Fibroblast of the aortic adventitia (primary cell): ENCODE data around the gene COL9A3. TPM values are rescaled to one million over a fixed set of nuclear protein-coding genes. Genes with fewer than 3 reads are reported as not detected.

ENCODE experiments used
- DNase-seq: peaks from one replicate; pipeline ENCODE4 v3.0.0-alpha.2; 2010; ENCODE audit warnings: low read depth
- H3K4me3 ChIP-seq: 2 replicates; pipeline ENCODE4 v1.5.1; 2011; ENCODE audit warnings: low read depth, mild to moderate bottlenecking, control low read depth, low read length, moderate library complexity
- CTCF ChIP-seq: IDR thresholded peaks from 2 replicates; pipeline ENCODE4 v1.5.1; 2011; ENCODE audit warnings: mild to moderate bottlenecking, low read length, control low read depth, inconsistent platforms; ENCODE audit not compliant: insufficient read depth
- total RNA-seq: library from RNA; depleted of rRNA; stranded (reverse); fragments of >200 nt; gene quantifications from 2 replicates; pipeline ENCODE4 v1.2.3, GENCODE V29; 2012; ENCODE audit warnings: low replicate concordance

COL9A3 gene
- total RNA-seq, 1 donor, result 0.36 TPM

- DNase-seq, result no peak
- H3K4me3 ChIP-seq, result no peak overlapping the region
- TF ChIP-seq CTCF, result no peak
Measured at GRCh38 chr20:62812181-62812906, 4.5 kb upstream of the COL9A3 start.

DNA sequence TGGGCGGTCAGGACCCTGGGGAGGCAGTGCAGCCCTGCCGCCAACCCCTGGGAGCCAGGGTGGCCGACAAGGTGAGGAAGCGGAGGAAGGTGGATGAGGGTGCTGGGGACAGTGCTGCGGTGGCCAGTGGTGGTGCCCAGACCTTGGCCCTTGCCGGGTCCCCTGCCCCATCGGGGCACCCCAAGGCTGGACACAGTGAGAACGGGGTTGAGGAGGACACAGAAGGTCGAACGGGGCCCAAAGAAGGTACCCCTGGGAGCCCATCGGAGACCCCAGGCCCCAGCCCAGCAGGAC lies 4.0 kb upstream of the COL9A3 start:
- DNase-seq, result no peak
- H3K4me3 ChIP-seq, result no peak overlapping the region
- no peak for TF ChIP-seq CTCF

GRCh38 chr20:62813588-62813987 lies 3.3 kb upstream of the COL9A3 start:
- H3K4me3 ChIP-seq, result no peak overlapping the region
- TF ChIP-seq CTCF, result no peak
- no peak for DNase-seq

- no peak overlapping the region for H3K4me3 ChIP-seq
- no peak for TF ChIP-seq CTCF
- no peak for DNase-seq
Measured at GRCh38 chr20:62814060-62814708, 2.7 kb upstream of the COL9A3 start.

DNA sequence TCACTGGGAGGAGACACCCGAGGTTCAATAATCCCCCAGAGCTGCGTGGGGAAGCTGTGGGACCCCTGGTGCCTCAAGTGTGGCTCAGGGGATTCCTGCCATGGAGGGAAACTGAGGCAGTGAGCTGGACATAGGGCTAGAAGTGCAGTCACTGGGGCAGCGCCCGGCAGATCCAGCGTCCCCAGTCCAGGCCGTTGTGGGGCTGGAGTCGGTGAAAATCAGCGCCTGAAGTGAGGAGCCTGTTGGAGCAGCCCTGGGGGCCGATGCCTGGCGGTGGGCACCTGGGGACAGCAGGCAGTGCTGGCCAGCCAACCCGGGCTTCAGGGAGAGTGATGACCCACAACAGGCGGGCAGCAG lies 2.2 kb upstream of the COL9A3 start:
- no peak for TF ChIP-seq CTCF
- DNase-seq, result no peak
- H3K4me3 ChIP-seq, result no peak overlapping the region

GRCh38 chr20:62815066-62815991 lies 1.5 kb upstream of the COL9A3 start:
- H3K4me3 ChIP-seq, result no peak overlapping the region
- TF ChIP-seq CTCF, result no peak
- peak; percentile 58 for DNase-seq
